KMS-11 (cell line): Measurements from ENCODE around the gene PPP1R12C.

Source experiments
- H2AFZ ChIP-seq: fragments of 200-600 bp; sonication (generic); 2 replicates; pipeline ENCODE4 v1.6.1; 2016; ENCODE audit warnings: antibody characterized with exemption, mixed run types, low read depth
- H3K27ac ChIP-seq: fragments of 200-600 bp; sonication (generic); 2 replicates; pipeline ENCODE4 v1.6.1; 2016; ENCODE audit warnings: mild to moderate bottlenecking, mixed run types
- H3K27me3 ChIP-seq: fragments of 200-600 bp; sonication (generic); 2 replicates; pipeline ENCODE4 v1.6.1; 2017; ENCODE audit warnings: mild to moderate bottlenecking, low read depth, mixed run types, moderate library complexity; ENCODE audit not compliant: insufficient read depth
- H3K36me3 ChIP-seq: fragments of 200-600 bp; sonication (generic); 2 replicates; pipeline ENCODE4 v1.6.1; 2017; ENCODE audit warnings: mild to moderate bottlenecking, mixed run types; ENCODE audit not compliant: insufficient read depth
- H3K4me1 ChIP-seq: fragments of 200-600 bp; sonication (generic); 2 replicates; pipeline ENCODE4 v1.6.1; 2016; ENCODE audit warnings: mild to moderate bottlenecking, low read depth, mixed run types; ENCODE audit not compliant: poor library complexity, severe bottlenecking
- H3K4me2 ChIP-seq: fragments of 200-600 bp; sonication (generic); 2 replicates; pipeline ENCODE4 v1.7.0; 2016; ENCODE audit warnings: mild to moderate bottlenecking, mixed run types
- H3K4me3 ChIP-seq: fragments of 200-600 bp; sonication (generic); IDR thresholded peaks from 2 replicates; pipeline ENCODE4 v1.6.1; 2017; ENCODE audit warnings: low read depth, low read length, mixed read lengths; ENCODE audit not compliant: insufficient read depth
- H3K79me2 ChIP-seq: fragments of 200-600 bp; sonication (generic); 2 replicates; pipeline ENCODE4 v1.6.1; 2016; ENCODE audit warnings: low read depth, mixed run types; ENCODE audit not compliant: insufficient read depth
- H3K9ac ChIP-seq: fragments of 200-600 bp; sonication (generic); 2 replicates; pipeline ENCODE4 v1.6.1; 2016; ENCODE audit warnings: mild to moderate bottlenecking, mixed run types
- H4K20me1 ChIP-seq: fragments of 200-600 bp; sonication (generic); 2 replicates; pipeline ENCODE4 v1.6.1; 2016; ENCODE audit warnings: mild to moderate bottlenecking, mixed run types; ENCODE audit not compliant: insufficient read depth
- CTCF ChIP-seq: fragments of 200-600 bp; sonication (generic); conservative IDR thresholded peaks from 2 replicates; pipeline ENCODE4 v1.6.1; 2017; ENCODE audit warnings: low read depth, mild to moderate bottlenecking, antibody characterized with exemption, low read length, moderate library complexity, mixed read lengths

The PPP1R12C gene

DNA sequence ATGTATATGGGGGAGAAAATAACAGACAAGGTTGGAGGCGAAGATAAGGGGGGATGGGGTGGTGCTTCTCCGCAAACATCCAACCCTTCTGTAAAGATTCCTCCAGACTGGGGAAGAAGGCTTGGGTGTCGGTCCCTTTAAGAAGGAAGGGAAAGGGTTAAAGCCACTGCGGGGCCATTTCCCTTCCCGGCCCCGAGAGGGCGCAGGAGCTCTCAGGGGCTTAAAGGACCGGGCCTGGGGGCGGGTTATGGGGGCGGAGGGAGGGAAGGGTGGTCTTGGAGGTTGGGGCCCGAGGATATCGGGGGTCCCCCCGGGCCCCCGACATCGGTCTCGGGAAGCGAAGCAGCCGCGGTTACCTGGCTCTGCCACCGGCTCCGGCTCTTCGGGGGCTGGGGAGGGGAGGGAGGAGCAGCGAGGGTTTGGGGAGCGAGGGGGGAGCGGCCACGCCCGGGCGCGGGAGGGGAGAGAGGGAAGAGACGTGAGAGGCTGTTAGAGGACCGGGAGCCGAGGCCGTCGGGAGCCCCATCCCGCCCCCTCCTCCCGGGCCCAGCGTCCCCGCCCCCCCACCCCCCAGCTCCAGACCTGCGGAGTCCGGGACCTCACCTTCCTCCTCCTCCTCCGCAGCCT lies 28.8 kb upstream of the PPP1R12C start:
- H3K4me3 ChIP-seq = no peak overlapping the region
- H3K79me2 ChIP-seq = no peaks in the 10 kb centered on the region
- peak; percentile 40; the same call in 1 of the 2 replicates for TF ChIP-seq CTCF
- no peak overlapping the region for H3K9ac ChIP-seq
- peaks cover 4% of the 10 kb centered on the region for H3K4me1 ChIP-seq
- no peak overlapping the region for H3K4me2 ChIP-seq
- no peak overlapping the region for H2AFZ ChIP-seq
- no peaks in the 10 kb centered on the region for H4K20me1 ChIP-seq
- no peak overlapping the region for H3K27ac ChIP-seq
- H3K36me3 ChIP-seq = no peaks in the 10 kb centered on the region
- peaks cover 79% of the 10 kb centered on the region for H3K27me3 ChIP-seq

- no peaks in the 10 kb centered on the region for H3K79me2 ChIP-seq
- peaks cover 4% of the 10 kb centered on the region for H3K4me1 ChIP-seq
- no peak overlapping the region for H3K4me3 ChIP-seq
- H4K20me1 ChIP-seq = no peaks in the 10 kb centered on the region
- no peak overlapping the region for H2AFZ ChIP-seq
- H3K27ac ChIP-seq = no peak overlapping the region
- H3K9ac ChIP-seq = no peak overlapping the region
- H3K4me2 ChIP-seq = no peak overlapping the region
- TF ChIP-seq CTCF = no peak
- H3K27me3 ChIP-seq = peaks cover 82% of the 10 kb centered on the region
- H3K36me3 ChIP-seq = no peaks in the 10 kb centered on the region
Observed at GRCh38 chr19:55145232-55145631, 27.8 kb upstream of the PPP1R12C start.

GRCh38 chr19:55141696-55142095 lies 24.3 kb upstream of the PPP1R12C start:
- H3K9ac ChIP-seq = no peak overlapping the region
- H3K27ac ChIP-seq = no peak overlapping the region
- no peak overlapping the region for H3K4me3 ChIP-seq
- no peaks in the 10 kb centered on the region for H4K20me1 ChIP-seq
- H3K4me1 ChIP-seq = peaks cover 4% of the 10 kb centered on the region
- H3K36me3 ChIP-seq = no peaks in the 10 kb centered on the region
- peaks cover 83% of the 10 kb centered on the region for H3K27me3 ChIP-seq
- no peak overlapping the region for H2AFZ ChIP-seq
- H3K79me2 ChIP-seq = no peaks in the 10 kb centered on the region
- no peak for TF ChIP-seq CTCF
- H3K4me2 ChIP-seq = no peak overlapping the region

DNA sequence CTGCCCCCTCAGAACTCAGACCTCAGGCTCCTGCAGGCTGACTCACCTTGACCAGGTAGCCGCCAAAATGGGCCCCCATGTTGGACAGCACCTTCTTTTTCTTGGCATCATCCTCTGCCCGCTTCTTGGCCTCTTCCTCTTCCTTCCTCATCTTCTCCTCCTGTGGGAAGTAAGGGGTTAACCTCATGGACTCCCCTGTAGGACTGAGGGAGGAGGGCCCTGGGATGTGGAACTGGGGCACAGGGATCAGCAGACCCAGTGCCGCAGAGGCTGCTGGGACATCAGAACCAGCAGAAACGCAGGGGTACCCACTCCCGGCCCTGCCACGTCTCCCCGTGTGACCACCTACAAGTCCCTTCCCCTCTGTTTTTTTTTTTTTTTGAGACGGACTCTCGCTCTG lies 20.5 kb upstream of the PPP1R12C start:
- Histone ChIP-seq H4K20me1 (no peaks in the 10 kb centered on the region), H3K9ac (no peak overlapping the region), H3K4me3 (no peak overlapping the region), H3K27me3 (peaks cover 87% of the 10 kb centered on the region), H2AFZ (no peak overlapping the region), H3K4me2 (no peak overlapping the region), H3K36me3 (no peaks in the 10 kb centered on the region), H3K27ac (no peak overlapping the region), H3K79me2 (no peaks in the 10 kb centered on the region), H3K4me1 (peaks cover 4% of the 10 kb centered on the region)
- no peak for TF ChIP-seq CTCF
